ENCODE results near the gene NANOGP8.

NANOGP8 gene

GRCh38 chr15:35058534-35059054, 26.5 kb downstream of the NANOGP8 start:
- no peak for DNase-seq (ENCODE audit: low spot score)

- no peak for DNase-seq (ENCODE audit: low spot score)
These were observed 29.5 kb downstream of the NANOGP8 start for GRCh38 chr15:35055416-35056105.

- DNase-seq (ENCODE audit: low spot score), result no peak
These were observed 30.7 kb downstream of the NANOGP8 start for GRCh38 chr15:35054380-35054779.

GRCh38 chr15:35047996-35048395, 37.1 kb downstream of the NANOGP8 start:
- no peak for DNase-seq (ENCODE audit: low spot score)

- no peak for DNase-seq (ENCODE audit: low spot score)
These were observed 37.6 kb downstream of the NANOGP8 start for GRCh38 chr15:35047528-35047927.

- no peak for DNase-seq (ENCODE audit: low spot score)
These were observed 41.6 kb downstream of the NANOGP8 start for GRCh38 chr15:35043373-35044095.

GRCh38 chr15:35040339-35041255, 44.5 kb downstream of the NANOGP8 start:
- no peak for DNase-seq (ENCODE audit: low spot score)

- DNase-seq (ENCODE audit: low spot score), result no peak
These were observed 46.3 kb downstream of the NANOGP8 start for GRCh38 chr15:35038626-35039451.
